Smooth muscle cell (in vitro differentiated cells): ENCODE data around the gene PROM2. TPM values are rescaled to one million over a fixed set of nuclear protein-coding genes. Genes with fewer than 3 reads are reported as not detected.

ENCODE experiments used
- DNase-seq: peaks from one replicate; lab custom pipeline; 2025; ENCODE audit not compliant: unreplicated experiment; lab: John Stamatoyannopoulos, UW
- H2AFZ ChIP-seq: fragments of 200-600 bp; sonication (generic); 2 replicates; pipeline ENCODE4 v1.6.0; 2016; ENCODE audit warnings: antibody characterized with exemption, low read depth, mild to moderate bottlenecking
- H3F3A ChIP-seq: fragments of 200-600 bp; sonication (generic); 2 replicates; pipeline ENCODE4 v1.6.0; 2017; ENCODE audit warnings: antibody characterized with exemption, low read depth
- H3K27ac ChIP-seq: fragments of 200-600 bp; sonication (generic); 2 replicates; pipeline ENCODE4 v1.5.1; 2016; ENCODE audit warnings: low read depth, mild to moderate bottlenecking
- H3K27me3 ChIP-seq: fragments of 200-600 bp; sonication (generic); 2 replicates; pipeline ENCODE4 v1.6.1; 2016; ENCODE audit warnings: low read depth, mild to moderate bottlenecking
- H3K36me3 ChIP-seq: fragments of 200-600 bp; sonication (generic); 2 replicates; pipeline ENCODE4 v1.5.1; 2016; ENCODE audit warnings: low read depth
- H3K4me1 ChIP-seq: fragments of 200-600 bp; sonication (generic); 2 replicates; pipeline ENCODE4 v1.5.1; 2016; ENCODE audit warnings: low read depth
- H3K4me2 ChIP-seq: fragments of 200-600 bp; sonication (generic); 2 replicates; pipeline ENCODE4 v1.6.0; 2016; ENCODE audit warnings: mild to moderate bottlenecking
- H3K4me3 ChIP-seq: fragments of 200-600 bp; sonication (generic); 2 replicates; pipeline ENCODE4 v1.5.1; 2016; ENCODE audit warnings: mild to moderate bottlenecking
- H3K79me2 ChIP-seq: fragments of 200-600 bp; sonication (generic); 2 replicates; pipeline ENCODE4 v1.6.0; 2016; ENCODE audit warnings: low read depth, mild to moderate bottlenecking
- H3K9ac ChIP-seq: fragments of 200-600 bp; sonication (generic); 2 replicates; pipeline ENCODE4 v1.6.0; 2016; ENCODE audit warnings: low read depth
- H3K9me3 ChIP-seq: fragments of 200-600 bp; sonication (generic); replicated peaks from 2 replicates; pipeline ENCODE4 v1.5.1; 2016; ENCODE audit warnings: low read depth
- H4K20me1 ChIP-seq: fragments of 200-600 bp; sonication (generic); 2 replicates; pipeline ENCODE4 v1.6.0; 2016; ENCODE audit warnings: low read depth
- WGBS: methylation state at CpG from one replicate; pipeline ENCODE4 v1.1.7; 2016; ENCODE audit warnings: low lambda C conversion rate; 5-methylcytosine and 5-hydroxymethylcytosine counted together
- polyA plus RNA-seq: library from polyadenylated mRNA; unstranded; fragments of >200 nt; fragmentation: Nextera tagmentation; extraction: Ambion mirVana; gene quantifications from 2 replicates; pipeline ENCODE4 v1.2.1, GENCODE V29; 2016
- total RNA-seq: library from RNA; depleted of rRNA; stranded (reverse); fragments of >200 nt; gene quantifications from 2 replicates; pipeline ENCODE4 v1.2.3, GENCODE V29; 2014
- TF ChIP-seq, protein P1 (sequence below): fragments of 200-600 bp; sonication (generic); IDR thresholded peaks from 2 replicates; pipeline ENCODE4 v1.5.1; 2017; ENCODE audit warnings: borderline replicate concordance, mild to moderate bottlenecking, antibody characterized with exemption; ENCODE audit not compliant: insufficient read depth, poor library complexity, severe bottlenecking

PROM2 gene
- total and polyA plus RNA-seq, 2 experiments from 2014 or later = 0.70 to 4.2 TPM

DNA sequence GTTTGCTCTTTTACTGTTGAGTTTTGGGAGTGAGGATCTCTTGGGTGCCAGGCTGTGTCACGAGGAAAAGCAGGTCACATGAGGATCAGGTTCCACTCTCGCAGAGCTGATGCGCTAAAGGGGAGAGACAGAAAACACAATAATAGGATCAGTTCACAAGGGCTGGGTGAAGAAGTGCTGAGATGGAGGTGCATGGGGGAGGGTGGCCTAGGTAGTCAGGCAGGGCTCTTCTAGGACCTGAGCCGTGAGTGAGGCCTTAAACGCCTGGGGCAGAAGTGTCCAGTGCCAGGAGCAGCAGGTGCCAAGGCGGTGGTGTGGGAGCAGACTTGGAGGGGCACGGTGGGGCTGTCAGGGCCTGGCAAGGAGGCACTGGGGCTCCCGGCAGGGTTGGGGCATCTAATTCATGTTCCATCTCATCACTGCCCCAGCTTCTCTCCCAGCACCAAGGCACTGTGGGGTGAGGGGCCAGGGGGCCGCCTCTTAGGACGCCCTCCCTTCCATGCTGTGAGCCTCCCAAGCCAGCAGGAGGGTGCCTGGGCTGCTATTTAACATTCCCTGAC is 32.2 kb downstream of the PROM2 start:
- no peaks in the 10 kb centered on the region for H3K36me3 ChIP-seq
- no peak overlapping the region for H2AFZ ChIP-seq
- H3K9me3 ChIP-seq = no peaks in the 10 kb centered on the region
- H3K4me3 ChIP-seq = no peak overlapping the region
- no peaks in the 10 kb centered on the region for H4K20me1 ChIP-seq
- TF ChIP-seq, protein P1, sequence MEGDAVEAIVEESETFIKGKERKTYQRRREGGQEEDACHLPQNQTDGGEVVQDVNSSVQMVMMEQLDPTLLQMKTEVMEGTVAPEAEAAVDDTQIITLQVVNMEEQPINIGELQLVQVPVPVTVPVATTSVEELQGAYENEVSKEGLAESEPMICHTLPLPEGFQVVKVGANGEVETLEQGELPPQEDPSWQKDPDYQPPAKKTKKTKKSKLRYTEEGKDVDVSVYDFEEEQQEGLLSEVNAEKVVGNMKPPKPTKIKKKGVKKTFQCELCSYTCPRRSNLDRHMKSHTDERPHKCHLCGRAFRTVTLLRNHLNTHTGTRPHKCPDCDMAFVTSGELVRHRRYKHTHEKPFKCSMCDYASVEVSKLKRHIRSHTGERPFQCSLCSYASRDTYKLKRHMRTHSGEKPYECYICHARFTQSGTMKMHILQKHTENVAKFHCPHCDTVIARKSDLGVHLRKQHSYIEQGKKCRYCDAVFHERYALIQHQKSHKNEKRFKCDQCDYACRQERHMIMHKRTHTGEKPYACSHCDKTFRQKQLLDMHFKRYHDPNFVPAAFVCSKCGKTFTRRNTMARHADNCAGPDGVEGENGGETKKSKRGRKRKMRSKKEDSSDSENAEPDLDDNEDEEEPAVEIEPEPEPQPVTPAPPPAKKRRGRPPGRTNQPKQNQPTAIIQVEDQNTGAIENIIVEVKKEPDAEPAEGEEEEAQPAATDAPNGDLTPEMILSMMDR = no peak
- DNase-seq = no peak
- no peak overlapping the region for H3K27ac ChIP-seq
- no peaks in the 10 kb centered on the region for H3F3A ChIP-seq
- H3K4me2 ChIP-seq = no peak overlapping the region
- no peaks in the 10 kb centered on the region for H3K27me3 ChIP-seq
- no peak overlapping the region for H3K9ac ChIP-seq
- H3K79me2 ChIP-seq = no peaks in the 10 kb centered on the region
- H3K4me1 ChIP-seq = no peaks in the 10 kb centered on the region
- WGBS = 84% methylated on average over 9 of the region's 10 CpGs

DNA sequence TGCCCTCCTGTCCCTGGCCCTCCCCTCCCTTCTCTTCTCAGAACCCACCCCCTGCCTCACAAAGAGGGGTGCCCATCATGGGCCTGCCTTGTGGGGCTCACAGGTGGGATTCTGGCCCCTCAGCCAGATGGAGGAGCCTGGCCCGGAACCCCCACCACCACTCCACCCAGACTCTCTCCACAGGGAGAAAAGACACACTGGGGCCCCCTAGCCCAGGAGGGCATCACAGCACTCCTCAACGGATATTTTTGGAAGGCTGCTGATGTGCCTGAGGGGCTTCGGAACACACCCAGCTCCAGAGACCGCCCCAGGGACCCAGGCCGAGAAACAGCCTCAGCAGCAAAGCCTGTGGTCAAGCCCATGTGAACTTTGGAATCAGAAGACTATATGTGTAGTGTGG is 32.8 kb downstream of the PROM2 start:
- H2AFZ ChIP-seq = no peak overlapping the region
- TF ChIP-seq, protein P1 = no peak
- H3K79me2 ChIP-seq = no peaks in the 10 kb centered on the region
- no peaks in the 10 kb centered on the region for H3K36me3 ChIP-seq
- no peaks in the 10 kb centered on the region for H3K27me3 ChIP-seq
- WGBS = 83% methylated on average over 5 of the region's 5 CpGs
- no peak overlapping the region for H3K4me2 ChIP-seq
- H3K4me1 ChIP-seq = no peaks in the 10 kb centered on the region
- DNase-seq = no peak
- H3F3A ChIP-seq = no peaks in the 10 kb centered on the region
- H3K27ac ChIP-seq = no peak overlapping the region
- no peak overlapping the region for H3K9ac ChIP-seq
- no peak overlapping the region for H3K4me3 ChIP-seq
- no peaks in the 10 kb centered on the region for H4K20me1 ChIP-seq
- H3K9me3 ChIP-seq = no peaks in the 10 kb centered on the region

DNA sequence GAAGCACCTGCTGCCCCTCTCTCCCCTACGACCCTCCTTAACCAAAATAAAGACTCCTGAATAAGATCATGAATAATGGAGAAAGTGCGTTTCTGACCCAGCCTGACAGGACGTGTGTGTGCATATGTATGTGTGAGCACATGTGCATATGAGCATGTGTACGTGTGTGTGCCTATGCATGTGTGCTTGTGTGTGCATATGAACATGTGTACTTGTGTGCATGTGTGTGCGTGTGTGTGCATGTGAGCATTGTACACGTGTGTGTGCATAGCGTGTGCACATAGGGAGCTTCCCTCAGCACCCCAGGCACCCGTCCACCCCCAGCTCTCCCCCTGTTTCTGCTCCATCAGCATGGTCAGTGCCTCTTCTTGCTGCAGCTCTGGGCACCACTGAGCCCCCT is 33.6 kb downstream of the PROM2 start:
- Histone ChIP-seq H2AFZ (no peak overlapping the region), H3F3A (no peaks in the 10 kb centered on the region), H4K20me1 (no peaks in the 10 kb centered on the region), H3K79me2 (no peaks in the 10 kb centered on the region), H3K9me3 (no peaks in the 10 kb centered on the region), H3K4me2 (no peak overlapping the region), H3K4me3 (no peak overlapping the region), H3K27me3 (no peaks in the 10 kb centered on the region), H3K36me3 (no peaks in the 10 kb centered on the region), H3K9ac (no peak overlapping the region), H3K4me1 (no peaks in the 10 kb centered on the region), H3K27ac (no peak overlapping the region)
- DNase-seq = no peak
- TF ChIP-seq, protein P1 = no peak
- WGBS = 78% methylated on average over 8 of the region's 8 CpGs

DNA sequence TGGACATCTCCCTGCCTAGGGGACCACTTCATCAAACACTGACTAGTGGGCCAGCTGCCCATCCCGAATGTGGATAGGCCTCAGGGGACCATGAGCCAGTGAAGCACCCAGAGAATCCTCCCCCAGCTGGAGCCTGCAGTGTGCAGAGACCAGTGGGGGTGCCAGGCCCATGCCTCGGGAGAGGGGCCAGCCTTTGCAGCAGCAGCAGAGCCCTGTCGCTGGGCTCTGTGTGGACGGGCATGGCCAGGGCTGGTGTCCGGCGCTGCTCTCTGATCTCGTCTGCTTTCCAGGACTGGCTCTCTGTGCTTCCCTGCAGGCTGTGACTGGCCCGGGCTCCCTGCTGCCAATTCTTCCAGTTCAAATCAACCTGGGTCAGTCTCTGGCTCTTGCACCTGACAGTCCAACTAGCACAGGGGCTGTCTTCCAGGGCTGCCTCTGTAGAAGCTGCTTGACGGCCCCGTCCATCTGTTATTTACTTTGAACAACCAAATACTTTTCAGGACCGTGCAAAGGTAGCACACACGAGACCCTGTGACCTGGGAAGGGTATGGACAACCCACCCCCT is 34.3 kb downstream of the PROM2 start:
- no peak for DNase-seq
- Histone ChIP-seq H4K20me1 (no peaks in the 10 kb centered on the region), H3K36me3 (no peaks in the 10 kb centered on the region), H3K79me2 (no peaks in the 10 kb centered on the region), H3K4me1 (no peaks in the 10 kb centered on the region), H3K4me3 (no peak overlapping the region), H2AFZ (no peak overlapping the region), H3K27me3 (no peaks in the 10 kb centered on the region), H3K4me2 (no peak overlapping the region), H3K27ac (no peak overlapping the region), H3K9ac (no peak overlapping the region), H3F3A (no peaks in the 10 kb centered on the region), H3K9me3 (no peaks in the 10 kb centered on the region)
- WGBS = 91% methylated on average over 12 of the region's 12 CpGs
- TF ChIP-seq, protein P1 = no peak
